A549 treated with RU486 at 1 μM for 4 hours (cell line): ENCODE measurements around the gene ITGA2B. TPM values are rescaled to one million over a fixed set of nuclear protein-coding genes. Genes with fewer than 3 reads are reported as not detected.

Experiments
- total RNA-seq: library from RNA; stranded (reverse); fragments of 200-300 nt; extraction: Qiagen RNA extraction; gene quantifications from 5 replicates; pipeline ENCODE4 v1.2.3, GENCODE V29; 2022; ENCODE audit warnings: low read depth

ITGA2B gene
- total RNA-seq, result 0.84 to 2.2 TPM (median 1.4 TPM) in 5 replicates

DNA sequence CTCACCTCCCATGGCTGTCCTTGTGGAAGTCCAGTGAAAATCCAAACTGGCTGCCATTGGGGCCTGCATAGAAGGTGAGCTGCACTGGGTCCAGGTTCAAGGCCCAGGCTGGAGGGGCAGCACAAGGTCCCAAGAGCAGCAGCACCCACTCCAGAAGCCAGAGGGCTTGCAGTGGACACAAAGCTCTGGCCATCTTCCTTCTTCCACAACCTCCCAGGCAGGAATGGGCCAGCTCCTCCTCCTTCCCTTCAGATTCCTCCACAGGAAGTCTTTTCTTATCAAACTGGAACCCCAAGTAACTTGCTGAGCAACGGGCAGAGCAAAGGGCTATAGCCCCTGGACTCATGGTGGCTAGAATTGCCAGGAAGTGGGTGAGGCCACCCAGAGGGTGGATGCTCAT is at the start of gene ITGA2B:
Gene ITGA2B, minus strand, starts transcription at position 369 of the 400 bp plus-strand sequence. Its CDS starts 176 bp downstream, at position 193.

GRCh38 chr17:44363613-44364159 is 25.8 kb downstream of the ITGA2B start, which contains the start of gene FAM171A2:
FAM171A2 (minus strand) TSS chr17:44363853; CDS start chr17:44363714, 139 bp downstream.

GRCh38 chr17:44344939-44345453 is 44.5 kb downstream of the ITGA2B start, which contains the start of gene GRN:
GRN (plus strand) TSS chr17:44345302; CDS start chr17:44349165, 3,863 bp downstream.

GRCh38 chr17:44324571-44325275 is 64.7 kb downstream of the ITGA2B start, which contains the start of gene SLC25A39:
SLC25A39 (minus strand) TSS chr17:44324823; CDS start chr17:44323562, 1,261 bp downstream.

Other genes starting within 250 kb of the ITGA2B start
- gene HROB, start 247.7 kb downstream of the ITGA2B start, total RNA-seq, result 7.6 to 10.5 TPM (median 9.4 TPM) in 5 replicates
- gene ASB16, start 218.9 kb downstream of the ITGA2B start, total RNA-seq, result 0.08 to 0.12 TPM in 2 of 5 replicates, not detected in the others
- 32.2 to 43.8 TPM (median 42.3 TPM) in 5 replicates for gene TMUB2, start 202.7 kb downstream of the ITGA2B start, total RNA-seq
- 53.5 to 70.0 TPM (median 63.9 TPM) in 5 replicates for gene ATXN7L3, start 189.8 kb downstream of the ITGA2B start, total RNA-seq
- gene UBTF, start 170.0 kb downstream of the ITGA2B start, total RNA-seq, result 98.3 to 104 TPM (median 100 TPM) in 5 replicates
- not detected in 5 replicates for gene SLC4A1, start 121.5 kb downstream of the ITGA2B start, total RNA-seq
- 0.29 to 0.59 TPM (median 0.53 TPM) in 5 replicates for gene RUNDC3A, start 81.0 kb downstream of the ITGA2B start, total RNA-seq
- 140 to 211 TPM (median 202 TPM) in 5 replicates for gene SLC25A39, start 64.8 kb downstream of the ITGA2B start, total RNA-seq
- 197 to 268 TPM (median 233 TPM) in 5 replicates for gene GRN, start 44.3 kb downstream of the ITGA2B start, total RNA-seq
- 2.4 to 5.2 TPM (median 3.8 TPM) in 5 replicates for gene FAM171A2, start 25.8 kb downstream of the ITGA2B start, total RNA-seq
- 16.7 to 23.4 TPM (median 22.4 TPM) in 5 replicates for gene GPATCH8, start 113.8 kb upstream of the ITGA2B start, total RNA-seq
- 27.7 to 45.7 TPM (median 39.2 TPM) in 5 replicates for gene FZD2, start 167.8 kb upstream of the ITGA2B start, total RNA-seq